Ramos (cell line): ENCODE results near the gene TMEM87A.

ENCODE experiments used
- in situ Hi-C: fragments of 300-500 bp; cut with MboI; formaldehyde crosslinking; loops from one replicate; pipeline ENCODE4 v1.14.3; 2022; ENCODE audit warnings: low sequenced_read_pairs; ENCODE audit not compliant: unreplicated experiment

TMEM87A gene

DNA sequence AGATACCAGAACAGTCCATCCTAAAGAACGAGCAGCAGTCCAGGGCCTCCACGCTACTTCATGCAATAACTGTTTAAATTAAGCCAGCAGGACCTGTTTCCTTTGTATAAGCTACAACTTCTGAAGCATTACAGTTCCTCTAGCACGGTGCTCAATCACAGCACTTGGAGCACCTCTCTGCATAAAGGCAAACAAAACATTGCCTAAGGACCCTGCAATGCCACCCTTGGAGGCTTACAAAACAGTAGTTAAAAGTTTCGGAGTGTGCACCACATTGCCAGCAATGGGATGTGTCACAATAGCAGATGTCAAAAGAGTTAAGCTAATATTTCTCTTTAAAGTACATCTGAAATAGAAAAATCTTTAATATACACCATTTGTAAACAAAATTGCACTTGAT is 62.5 kb downstream of the TMEM87A start:
- in situ Hi-C loops, result no loop called here

DNA sequence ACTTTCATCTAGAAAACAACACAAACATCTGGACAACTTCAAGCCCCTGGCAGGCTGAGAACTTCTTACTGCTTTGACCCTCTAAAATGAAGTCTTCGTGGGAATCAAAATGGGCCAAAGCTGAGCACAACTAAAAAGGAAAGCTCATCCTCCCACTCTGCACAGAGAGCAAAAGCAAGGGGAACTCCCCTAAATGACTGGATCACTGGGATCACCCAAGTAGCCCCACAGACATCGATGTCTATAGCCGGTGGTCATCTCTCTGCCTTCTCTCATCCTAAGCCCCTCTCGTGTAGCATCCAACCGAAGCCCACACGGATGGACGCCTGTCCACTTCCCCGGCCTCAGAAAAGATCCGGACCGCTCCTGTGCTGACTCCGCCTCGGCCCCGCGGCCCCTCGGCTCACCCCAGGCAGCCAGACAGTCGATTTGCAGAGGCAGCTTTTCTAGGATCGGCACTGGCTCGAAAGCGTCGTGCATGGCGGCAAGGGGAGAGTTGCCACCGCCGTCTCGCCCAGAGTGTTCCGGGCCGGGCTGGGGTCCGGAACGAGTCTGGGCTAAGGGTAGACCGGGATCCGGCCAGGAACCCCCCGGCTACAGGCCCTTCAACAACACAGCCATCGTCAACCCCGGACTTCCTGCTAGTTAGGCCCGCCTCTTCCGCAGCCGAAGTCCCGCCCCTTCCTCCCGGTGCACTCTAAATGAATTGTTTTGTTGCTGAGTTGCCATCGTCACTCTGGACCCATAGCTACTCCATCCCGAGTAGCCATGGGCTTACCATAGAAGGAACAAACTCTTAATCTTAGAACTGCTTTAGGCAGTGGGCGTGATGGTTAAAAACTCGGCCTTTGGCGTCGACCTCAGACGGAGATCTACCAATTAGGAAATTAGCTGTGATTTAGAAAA is 65.3 kb downstream of the TMEM87A start, which contains the start of gene VPS39:
TSS of gene VPS39 (minus strand) at position 631 of the 906 bp plus-strand sequence. CDS start at position 480, 151 bp downstream.
- in situ Hi-C loops, result no loop called here

DNA sequence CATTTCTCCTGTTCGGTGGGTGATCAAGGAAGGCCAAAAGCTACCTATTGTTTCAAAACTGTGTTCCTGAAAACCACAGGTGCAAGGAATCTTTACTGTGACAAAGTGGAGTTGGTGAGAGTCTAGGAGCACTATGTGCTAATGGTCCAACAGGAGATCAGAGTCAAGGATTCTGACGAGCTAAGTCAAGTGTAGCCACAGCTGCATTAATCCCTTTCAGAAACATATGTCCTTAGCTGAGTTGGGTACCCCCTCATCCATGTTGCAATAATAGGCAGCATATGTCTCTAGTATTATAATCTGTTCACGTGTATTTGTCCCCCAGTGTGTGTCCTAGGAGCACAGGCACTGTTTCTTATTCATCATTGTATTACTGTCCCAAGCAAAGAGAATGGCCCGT is 66.8 kb downstream of the TMEM87A start:
- in situ Hi-C loops, result no loop called here

- in situ Hi-C loops, result no loop called here
Observed at GRCh38 chr15:42203891-42204290, 69.3 kb downstream of the TMEM87A start.

- in situ Hi-C loops, result no loop called here
Observed at GRCh38 chr15:42202653-42203052, 70.6 kb downstream of the TMEM87A start.

- in situ Hi-C loops, result no loop called here
Observed at GRCh38 chr15:42201801-42202200, 71.4 kb downstream of the TMEM87A start.

GRCh38 chr15:42199126-42199525 is 74.1 kb downstream of the TMEM87A start:
- in situ Hi-C loops, result no loop called here

DNA sequence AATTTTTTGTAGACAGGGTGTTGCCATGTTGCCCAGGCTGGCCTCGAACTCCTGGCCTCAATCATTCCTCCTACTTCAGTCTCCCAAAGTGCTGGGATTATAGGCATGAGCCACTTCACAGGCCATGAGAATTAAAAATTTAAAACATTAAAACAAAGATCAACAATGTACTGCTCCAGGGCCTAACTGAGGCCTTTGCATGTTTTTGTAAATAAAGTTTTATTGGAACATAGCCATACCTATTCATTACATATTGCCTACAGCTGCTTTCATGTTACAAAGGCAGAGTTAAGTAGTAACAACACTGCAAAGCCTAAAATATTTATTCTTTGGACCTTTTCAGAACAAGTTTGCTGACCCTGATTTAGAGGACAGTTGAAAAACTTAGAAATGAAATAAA is 74.7 kb downstream of the TMEM87A start:
- in situ Hi-C loops, result no loop called here

GRCh38 chr15:42194513-42194912 is 78.7 kb downstream of the TMEM87A start:
- in situ Hi-C loops, result no loop called here

DNA sequence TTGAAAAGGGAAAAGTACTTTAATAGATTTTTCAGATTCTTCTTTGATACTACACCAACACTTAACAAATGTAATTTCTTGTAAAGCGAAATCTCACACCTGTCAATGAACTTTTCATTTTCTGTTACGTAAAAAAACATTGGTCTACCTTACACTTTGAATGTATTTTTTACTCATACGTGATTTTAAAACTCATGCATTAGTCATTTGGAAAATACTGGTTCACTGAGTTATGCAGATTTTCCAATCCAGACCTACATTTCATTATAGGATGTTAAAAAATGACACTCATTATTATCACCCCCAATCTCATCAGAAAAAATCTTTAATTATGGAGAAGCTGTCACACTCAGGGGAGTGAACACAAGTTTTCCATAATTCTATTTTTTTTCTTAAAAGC is 79.8 kb downstream of the TMEM87A start:
- in situ Hi-C loops, result no loop called here

GRCh38 chr15:42191610-42192346 is 81.5 kb downstream of the TMEM87A start:
- in situ Hi-C loops, result no loop called here

DNA sequence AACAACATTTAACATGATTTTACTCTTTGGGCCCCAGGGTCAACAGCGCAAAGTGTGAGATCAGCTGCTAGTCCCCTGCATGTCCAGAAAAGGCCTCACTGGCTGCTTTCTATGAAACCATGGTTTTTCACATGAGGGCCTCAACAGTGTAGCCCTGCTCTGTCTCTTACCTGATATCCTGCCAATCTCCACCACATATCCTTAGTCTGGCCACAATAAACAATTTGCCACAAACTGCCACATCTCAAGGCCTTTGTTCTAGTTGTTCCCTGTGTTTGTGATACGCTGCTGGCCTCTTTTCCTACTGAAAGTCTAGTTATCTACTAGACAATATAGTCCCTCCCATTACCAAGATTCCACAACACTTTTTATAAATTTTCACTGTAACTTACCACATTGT is 82.9 kb downstream of the TMEM87A start:
- in situ Hi-C loops, result no loop called here

DNA sequence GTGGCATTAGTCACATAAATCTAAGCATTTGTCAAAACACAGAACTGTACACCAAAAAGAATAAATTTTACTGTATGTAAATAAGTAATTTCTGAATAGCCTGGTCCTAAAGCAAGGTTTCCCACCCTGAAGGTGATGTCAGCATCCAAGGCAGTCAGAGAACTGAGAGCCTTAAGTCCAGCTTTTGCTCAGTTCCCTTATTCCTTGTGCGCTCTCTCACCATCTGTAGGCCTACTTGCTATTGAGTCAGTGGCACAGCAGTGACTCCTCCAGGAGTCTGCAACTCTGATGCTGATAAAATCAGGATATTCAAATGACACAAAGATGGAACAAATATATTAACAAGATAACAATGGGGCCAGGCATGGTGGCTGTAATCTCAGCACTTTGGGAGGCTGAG is 87.4 kb downstream of the TMEM87A start:
- in situ Hi-C loops, result no loop called here

DNA sequence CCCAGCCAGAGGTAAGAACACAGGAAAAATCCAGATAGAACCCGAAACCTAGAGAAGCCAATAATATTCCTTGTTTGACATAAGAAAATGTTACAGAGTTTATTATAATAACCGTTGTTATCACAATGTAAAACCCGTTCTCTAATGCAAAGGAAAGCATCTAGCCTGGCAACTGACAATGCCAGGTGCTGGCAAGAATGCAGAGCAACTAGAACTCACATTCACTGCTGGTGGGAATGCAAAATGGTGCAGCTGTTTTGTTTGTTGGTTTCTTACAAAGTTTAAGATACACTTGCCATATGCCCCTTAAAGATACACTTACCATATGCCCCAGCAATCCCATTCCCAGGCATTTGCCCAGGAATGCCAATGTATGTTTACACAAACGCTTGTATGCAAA is 88.5 kb downstream of the TMEM87A start:
- in situ Hi-C loops, result no loop called here

- in situ Hi-C loops, result no loop called here
Observed at GRCh38 chr15:42184296-42184695, 88.9 kb downstream of the TMEM87A start.

- in situ Hi-C loops, result no loop called here
Observed at GRCh38 chr15:42182961-42183360, 90.3 kb downstream of the TMEM87A start.

DNA sequence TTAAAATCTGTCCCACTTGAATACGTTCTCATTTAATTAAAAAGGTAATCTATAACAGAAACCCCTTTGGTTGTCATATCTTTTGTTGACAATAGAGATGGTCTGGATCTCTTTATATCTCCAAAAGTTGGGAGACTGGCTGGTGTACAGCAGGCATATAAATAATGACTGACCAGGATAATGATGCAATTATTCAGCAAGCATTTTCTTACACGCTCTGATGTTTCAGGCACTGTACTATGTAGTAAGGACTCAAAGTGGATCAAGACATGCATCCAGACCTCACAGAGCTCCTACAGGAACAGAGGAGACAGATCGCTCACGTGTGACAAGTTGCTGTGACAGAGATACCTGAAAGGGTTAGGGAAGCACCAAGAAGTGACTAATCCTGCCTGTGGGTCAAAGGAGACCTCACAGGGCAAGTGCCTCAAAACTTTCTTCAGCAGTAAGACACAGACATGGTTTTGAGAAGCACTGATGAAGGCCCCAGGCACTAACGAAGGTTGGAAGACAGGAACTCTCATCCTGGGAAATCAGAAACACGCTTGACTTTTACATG is 90.8 kb downstream of the TMEM87A start:
- in situ Hi-C loops, result no loop called here

- in situ Hi-C loops, result no loop called here
Observed at GRCh38 chr15:42178056-42178455, 95.2 kb downstream of the TMEM87A start.

GRCh38 chr15:42175671-42176070 is 97.6 kb downstream of the TMEM87A start:
- in situ Hi-C loops, result no loop called here

DNA sequence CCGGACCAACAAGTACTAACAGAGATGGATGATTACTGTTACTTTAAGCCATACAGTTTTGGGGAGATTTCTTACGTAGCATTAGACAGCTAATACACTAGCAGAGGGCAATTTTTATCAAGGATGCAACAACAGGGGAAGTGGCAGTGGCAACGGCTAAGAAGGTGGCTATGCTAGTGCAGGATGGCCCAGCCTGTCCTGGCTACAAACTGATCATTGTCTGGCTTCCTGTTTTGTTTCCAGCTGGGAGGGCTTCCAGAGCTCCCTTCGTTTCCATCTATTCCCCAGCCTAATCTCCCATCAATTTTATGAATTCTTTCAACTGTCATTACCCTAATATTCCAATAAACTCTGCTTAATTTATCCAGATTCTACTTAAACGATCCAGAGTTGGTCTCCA is 100.8 kb downstream of the TMEM87A start:
- in situ Hi-C loops, result no loop called here

GRCh38 chr15:42171795-42172194 is 101.4 kb downstream of the TMEM87A start:
- in situ Hi-C loops, result no loop called here
